Stimulated activated CD8-positive, alpha-beta memory T cell treated with anti-CD3 and anti-CD28 coated beads, Interleukin-4, amount 100 ng/mL, for 4 hours (primary cell): ENCODE data around the gene DNAJA3.
A peak's percentile ranks its signal among the peaks of the same experiment; 100 is the strongest.

Experiments used
- DNase-seq, 2 donors: peaks; one replicate each; pipeline ENCODE4 v3.0.0-alpha.2; 2020; ENCODE audit warnings: low read depth in 2 of 2, low spot score in 1 of 2

The DNAJA3 gene

DNA sequence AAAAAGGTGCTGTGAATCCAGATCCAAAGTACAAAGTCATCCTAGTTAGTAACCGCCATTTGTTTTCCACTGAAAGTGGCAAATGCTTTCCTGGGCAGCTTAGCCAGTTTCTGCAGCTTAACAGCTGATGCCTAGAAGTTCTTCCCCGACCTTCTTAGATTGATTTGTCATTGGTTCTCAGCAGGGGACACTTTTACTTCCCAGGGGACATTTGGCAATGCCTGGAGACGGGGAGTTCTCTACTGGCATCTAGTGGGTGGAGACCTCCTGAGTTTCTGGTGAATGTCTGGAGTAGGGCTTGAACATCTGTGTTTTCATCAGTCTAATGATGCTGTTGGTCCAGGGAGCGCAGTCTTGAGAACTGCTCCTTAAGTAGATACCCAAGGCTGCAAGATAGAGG, 7.6 kb downstream of the DNAJA3 start:
- no peak for DNase-seq

DNA sequence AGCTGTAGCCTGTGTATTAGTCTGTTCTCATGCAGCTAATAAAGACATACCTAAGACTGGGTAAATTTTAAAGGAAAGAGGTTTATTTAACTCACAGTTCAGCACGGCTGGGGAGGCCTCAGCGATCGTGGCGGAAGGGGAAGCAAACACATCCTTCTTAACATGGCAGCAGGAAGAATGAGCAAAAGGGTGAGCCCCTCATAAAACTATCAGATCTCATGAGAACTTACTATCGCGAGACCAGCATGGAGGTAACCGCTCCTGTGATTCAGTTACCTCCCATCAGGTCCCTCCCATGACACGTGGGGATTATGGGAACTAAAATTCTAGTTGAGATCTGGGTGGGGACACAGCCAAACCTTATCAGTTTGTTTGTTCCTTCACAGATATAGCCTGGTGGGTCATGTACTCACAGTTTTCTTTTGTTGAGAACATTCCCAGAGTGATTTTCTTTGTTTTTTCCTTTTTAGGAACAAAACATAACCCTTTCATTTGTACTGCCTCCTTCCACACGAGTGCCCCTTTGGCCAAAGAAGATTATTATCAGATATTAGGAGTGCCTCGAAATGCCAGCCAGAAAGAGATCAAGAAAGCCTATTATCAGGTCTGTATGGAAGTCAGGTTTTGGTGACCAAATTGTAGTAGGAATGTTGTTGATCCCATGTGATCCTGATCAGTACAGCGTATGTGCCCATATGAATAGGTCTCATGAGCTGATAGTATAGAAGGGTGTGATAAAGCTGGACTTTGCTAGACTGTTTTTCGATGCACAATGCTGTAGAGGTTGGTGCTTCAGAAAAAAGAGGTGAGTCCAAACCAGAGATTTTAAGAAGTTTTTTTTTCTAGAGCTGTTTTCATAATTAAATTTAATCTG, 8.5 kb downstream of the DNAJA3 start:
- no peak for DNase-seq

DNA sequence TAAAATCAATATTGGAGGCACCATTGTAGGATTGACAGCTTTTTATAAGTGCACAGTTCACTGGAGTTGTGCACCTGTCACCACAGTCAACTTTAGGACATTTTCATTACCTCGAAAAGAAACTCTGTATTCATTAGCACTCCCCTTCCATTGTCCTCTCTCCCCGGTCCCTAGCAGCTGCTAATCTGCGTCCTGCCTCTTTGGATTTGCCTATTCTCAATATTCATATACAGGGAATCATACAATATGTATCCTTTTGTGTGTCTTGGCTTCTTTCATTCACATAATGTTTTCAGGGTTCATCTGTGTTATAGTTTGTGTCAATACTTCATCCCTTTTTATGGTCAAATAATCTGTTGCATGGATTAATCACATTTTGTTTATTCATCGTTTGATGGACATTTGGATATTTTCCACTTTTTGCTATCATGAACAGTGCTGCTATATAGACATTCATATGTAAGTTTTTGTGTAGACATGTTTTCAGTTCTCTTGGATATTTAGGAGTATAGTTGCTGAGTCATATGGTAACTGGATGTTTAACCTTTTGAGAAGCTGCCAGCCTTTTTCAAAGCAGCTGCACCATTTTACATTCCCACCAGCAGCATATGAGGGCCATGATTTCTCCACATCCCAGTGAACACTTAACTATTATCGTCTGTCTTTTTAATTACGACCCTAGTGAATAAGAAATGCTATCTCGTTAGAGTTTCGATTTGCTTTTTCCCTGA, 9.8 kb downstream of the DNAJA3 start:
- DNase-seq, result no peak

DNA sequence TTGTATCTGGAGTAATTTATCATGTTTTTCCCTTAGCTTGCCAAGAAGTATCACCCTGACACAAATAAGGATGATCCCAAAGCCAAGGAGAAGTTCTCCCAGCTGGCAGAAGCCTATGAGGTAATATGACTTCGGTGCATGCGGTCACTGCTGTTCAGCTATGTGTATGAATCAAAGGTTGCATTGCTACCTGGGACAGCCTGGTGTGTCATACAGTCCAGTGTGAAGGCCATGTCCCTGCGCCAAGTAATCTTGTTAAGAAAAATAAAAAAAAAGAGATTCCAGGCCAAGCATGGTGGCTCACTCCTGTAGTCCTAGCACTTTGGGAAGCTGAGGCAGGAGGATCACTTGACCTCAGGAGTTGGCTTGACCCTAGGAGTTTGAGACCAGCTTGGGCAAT, 11.7 kb downstream of the DNAJA3 start:
- no peak for DNase-seq

DNA sequence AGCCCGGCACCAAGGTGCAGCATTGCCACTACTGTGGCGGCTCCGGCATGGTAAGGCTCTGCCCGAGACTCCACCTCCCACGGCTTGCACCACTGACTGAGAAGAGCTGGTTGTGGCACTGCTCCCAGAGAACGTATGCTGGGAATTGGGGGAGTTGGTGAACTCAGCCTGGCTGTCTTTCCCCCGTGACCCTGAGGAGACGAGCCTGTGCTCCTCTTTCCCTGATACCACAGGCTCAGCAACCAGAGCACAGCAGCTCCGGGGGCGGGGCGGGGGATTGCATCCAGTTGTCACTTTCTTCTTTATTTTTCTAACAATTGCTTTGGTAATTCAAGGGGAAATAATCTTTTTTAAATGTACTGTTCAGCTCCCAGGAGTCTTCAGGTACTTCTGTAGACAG, 16.7 kb downstream of the DNAJA3 start:
- DNase-seq, result no peak

DNA sequence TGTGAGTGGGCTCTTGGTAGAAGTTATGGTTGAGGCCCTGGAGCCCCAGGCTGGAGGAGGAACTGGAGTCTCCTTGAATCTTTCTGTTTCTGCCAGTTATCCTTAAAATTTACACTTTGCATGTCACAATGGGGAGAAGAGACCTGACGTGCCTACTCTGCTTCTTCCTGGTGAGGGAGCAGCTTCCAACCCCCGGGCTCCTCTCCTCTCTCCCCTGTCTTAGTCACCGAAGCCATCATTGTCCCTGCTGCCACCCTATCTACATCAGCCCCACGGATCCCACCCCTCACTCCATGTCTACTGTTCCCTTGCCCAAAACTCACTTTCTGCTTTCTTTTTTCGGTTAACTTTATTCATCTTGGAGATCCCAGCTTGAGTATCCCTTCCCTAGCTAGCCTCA, 17.6 kb downstream of the DNAJA3 start:
- no peak for DNase-seq

DNA sequence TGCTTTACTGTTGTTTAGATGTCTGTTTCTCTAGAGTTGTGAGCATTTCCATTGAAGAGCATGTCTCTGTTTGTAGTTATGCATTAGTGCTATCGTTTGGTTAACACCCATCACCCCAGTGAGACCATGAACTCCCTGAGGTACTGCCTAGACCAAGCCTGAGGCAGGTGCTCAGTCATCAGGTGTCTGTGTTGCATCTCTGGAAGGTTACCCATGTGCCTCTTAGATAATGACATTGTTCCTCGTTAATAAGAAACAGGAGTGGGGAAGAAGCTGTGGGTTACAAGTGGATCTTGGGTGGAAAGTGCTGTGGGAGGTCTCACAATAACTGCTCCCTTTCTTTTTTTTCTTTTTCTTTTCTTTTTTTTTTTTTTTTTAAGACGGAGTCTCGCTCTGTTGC, 18.3 kb downstream of the DNAJA3 start:
- DNase-seq, result no peak

DNA sequence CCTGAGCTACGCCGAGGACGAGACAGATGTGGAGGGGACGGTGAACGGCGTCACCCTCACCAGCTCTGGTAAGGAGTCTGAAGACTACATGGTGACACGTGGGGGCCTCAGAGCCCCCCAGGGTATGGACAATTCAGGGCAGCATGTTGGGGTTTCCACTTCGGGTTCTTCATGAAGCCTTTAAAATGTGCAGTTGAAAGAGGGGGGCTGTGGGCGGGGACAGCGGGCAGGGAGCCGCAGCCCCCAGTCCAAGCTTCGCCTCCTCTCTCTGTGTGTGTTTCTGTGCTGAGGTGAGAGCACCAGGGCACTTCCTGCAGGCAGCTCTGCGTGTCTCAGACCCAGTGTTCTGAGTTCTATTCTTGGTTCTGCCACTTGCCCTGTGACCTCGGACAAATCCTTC, 24.8 kb downstream of the DNAJA3 start:
- no peak for DNase-seq

DNA sequence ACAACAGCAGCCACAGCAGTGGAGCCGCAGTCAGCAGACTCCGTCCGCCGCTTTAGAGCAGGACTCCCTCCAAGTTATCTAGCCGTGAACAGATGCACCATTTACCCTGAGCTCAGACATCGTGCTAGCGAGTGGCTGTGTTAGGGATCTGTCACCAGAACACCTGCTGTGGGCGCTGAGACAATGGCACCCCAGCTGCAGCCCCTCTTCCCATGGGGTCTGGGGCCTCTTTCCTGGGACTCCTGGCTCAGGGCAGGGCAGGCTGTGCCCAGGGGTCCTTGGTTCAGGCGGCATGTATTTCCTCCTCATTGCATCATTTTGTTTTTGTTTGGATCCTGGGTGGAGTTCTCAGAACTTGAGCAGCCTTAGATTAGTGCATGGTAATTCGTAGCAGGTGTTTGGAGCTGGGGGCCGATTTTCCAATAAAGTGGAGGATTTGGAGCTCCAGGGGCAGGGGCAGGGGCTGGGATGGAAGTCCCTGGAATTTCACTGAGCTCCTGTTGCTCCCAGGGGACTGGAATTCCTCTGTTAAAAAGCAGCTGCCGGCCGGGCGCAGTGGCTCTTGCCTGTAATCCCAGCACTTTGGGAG, 25.4 kb downstream of the DNAJA3 start:
- no peak for DNase-seq

DNA sequence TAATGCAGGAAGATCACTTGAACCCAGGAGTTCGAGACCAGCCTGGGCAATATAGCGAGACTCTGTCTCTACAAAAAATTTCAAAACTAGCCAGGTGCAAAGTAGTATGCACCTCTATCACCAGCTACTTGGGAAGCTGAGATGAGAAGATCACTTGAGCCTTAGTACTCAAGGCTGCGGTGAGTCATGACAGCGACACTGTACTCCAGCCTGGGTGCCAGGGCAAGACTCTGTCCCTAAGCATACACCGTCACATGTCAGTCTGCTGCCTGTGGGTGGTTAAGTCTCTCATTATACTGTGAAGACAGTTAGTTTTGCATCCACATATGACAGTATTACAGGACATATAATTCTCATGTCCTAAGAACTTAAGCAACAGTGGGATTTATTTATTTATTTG, 27.0 kb downstream of the DNAJA3 start:
- no peak for DNase-seq

DNA sequence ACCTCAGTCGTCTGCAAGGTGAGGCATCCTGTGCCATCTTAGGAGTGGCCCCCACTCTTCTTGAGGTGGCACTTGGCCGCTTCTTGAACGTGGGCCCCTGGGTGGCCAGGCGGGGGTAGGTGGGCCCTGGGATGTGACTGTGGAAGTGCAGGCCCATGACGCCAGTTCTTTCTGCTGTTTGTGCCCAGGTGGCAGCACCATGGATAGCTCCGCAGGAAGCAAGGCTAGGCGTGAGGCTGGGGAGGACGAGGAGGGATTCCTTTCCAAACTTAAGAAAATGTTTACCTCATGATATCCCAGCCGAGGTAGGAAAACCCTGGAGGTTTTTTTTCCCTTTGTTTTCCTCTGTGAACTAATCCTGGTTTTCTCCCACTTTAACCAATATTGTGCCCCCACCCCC, 29.0 kb downstream of the DNAJA3 start:
- no peak for DNase-seq

DNA sequence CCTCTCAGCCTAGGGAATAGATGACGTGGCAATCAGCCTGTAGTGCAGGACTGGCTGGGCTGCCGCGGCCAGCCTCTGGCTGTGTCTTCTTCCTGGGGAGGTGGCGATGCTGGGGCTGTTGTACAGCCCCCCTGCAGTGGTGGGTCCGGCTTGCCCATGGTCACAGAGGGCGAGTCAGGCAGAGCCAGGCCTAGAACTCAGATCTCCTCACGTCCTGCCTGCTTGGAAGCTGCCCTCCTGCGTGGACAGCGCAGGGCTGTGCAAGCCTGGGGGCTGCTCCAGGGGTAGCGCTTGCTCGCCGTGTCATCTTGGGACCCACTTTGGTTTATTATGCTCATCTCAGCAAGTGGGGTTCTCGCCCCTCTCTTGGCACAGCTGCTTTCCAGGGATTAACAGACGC, 29.4 kb downstream of the DNAJA3 start:
- no peak for DNase-seq

DNA sequence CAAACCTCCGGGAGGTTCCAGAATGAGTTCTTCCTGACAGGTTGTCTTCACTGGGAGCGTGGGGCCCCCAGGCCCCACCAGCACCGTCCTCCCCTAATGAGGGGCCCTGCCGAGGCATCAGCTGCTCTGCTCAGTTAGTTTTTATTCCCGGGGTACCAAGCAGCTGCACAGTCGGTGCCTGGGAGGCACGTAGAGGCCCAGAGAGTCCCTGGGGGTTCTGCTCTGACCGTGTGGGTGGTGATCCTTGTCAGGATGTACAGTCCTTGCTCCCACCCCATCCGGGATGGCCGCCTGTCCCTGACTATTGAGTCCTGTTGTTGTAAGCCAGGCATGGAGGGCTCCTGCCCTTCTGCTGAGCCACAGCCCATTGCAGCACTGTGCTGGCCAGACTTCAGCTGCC, 30.3 kb downstream of the DNAJA3 start:
- DNase-seq, result no peak

DNA sequence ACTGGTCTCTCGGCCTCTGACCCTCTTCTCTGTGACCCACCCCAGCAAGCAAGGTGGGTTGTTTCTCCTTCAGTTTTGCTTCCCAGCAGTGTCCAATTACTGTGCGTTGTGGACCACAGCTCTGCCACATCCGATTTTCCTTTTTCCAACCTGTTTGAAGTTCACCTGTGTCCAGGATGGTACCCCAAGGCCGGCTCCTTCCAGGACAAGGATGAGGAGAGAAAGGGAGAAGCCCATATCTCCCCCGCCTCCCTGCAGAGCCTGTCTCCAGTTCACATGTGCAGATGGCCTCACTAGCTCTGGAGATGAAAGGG, 35.2 kb downstream of the DNAJA3 start:
- DNase-seq, result no peak

DNA sequence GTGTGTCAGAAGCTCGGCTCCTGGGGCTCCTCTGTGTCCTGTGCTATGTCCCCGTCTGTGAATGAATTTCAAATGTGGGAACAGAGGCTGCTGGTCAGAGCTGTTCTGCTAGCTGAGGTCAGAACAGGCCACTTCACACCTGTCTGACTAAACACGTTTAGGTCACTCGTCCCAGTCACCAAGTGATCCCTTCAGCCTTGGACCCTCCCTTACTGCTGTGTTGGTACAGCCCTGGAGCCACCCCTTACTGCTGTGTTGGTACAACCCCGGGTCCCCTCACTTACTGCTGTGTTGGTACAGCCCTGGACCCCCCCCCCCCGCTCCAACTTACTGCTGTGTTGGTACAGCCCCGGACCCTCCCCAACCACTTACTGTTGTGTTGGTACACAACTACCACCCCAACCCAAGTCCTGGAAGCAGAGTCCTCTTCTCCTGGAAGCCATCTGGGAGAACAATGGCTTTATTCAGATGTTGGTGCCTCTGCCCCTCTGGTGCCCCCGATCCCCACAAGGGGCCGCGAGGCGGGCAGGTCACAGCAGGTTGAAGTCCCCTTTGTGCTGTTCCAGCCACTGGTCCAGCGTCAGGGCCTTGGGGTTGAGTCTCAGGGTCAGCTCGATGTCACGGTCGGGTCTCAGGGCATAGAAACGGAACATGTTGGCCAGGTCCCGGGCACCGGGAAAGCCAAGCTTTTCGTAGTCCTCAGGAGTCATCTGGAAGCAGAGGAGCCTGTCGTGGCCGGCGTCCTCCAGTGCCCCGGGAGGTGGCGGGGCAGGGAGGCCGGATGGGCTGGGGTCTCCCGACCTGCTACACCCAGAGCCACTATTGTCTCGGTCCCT, 35.8 kb downstream of the DNAJA3 start:
- no peak for DNase-seq

DNA sequence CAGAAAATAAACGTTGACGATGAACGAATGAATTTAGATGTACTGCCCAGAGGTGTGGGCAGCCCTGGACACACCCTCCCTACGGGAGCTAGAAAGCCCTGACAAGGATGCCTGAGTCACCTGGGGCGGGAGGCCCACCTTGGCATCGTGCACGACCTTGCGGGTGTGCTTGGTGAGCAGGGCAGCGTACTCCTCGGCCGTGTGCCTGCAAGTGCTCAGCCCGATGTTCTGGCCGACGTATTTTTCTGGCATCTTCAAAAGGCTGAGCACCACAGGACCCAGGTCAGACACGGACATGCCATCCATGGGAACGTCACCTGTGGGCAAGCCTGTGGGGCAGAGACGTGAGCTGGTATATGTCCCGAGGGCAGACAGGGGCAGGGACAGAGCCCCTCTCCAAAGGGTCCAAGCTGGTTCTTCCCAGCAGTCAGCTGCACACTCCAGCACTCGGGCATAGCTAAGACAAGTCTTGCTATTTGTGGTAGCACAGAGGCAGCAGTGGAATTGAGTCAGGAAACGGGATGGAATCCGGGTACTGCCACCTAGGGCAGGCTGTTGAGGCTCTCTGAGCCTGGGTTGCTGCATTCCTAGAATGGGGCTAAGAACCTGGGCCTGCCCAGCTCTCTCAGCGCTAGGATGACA, 38.0 kb downstream of the DNAJA3 start:
- DNase-seq, result no peak

DNA sequence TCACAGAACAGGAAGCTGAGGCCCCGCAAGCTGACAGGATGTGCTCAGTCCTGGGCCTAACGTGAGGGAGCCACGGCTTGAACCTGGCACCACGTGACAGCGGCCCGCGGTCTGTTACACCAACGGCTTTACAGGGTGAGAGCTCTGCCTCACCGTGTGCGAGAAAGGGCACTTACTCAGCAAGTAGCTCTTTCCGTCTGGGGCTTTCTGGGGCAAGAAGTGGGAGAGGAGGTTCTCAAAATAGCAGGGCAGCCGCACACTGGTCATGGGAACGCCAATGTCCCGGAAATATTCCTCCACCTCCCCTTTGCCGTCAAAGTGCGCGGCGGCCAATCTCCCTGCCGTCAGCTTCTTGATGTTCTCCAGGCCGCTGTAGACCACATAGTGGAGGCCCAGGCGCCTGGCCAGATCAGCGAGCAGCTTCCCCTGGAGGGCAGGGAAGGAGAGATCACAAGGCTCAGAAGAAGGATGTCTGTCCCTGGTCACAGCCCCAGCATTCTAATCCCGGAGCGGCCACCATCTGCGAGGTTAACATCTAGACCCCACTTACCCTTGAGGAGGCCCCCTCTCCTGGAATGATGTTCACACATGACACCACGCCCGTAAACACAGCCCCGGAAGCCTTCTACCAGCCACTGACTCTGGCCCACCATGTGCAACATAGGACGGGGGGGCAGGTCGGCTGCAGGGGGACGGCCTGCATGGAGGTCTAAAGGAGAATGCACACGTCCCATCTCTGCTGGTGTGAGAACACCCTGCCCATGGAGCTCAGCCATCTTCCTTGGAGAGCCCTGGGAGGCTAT, 40.5 kb downstream of the DNAJA3 start:
- DNase-seq, result peak; percentile 24 to 65

DNA sequence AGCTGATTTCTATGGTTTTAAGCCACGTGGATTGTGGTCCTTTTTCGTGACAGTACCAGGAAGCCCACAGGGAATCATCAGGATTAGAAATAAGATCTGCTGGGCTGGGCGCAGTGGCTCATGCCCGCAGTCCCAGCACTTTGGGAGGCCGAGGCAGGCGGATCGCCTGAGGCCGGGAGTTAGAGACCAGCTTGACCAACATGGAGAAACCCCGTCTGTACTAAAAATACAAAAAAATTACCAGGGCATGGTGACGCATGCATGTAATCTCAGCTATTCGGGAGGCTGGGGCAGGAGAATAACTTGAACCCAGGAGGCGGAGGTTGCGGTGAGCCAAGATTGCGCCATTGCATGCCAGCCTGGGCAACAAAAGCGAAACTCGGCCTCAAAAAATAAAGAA, 42.2 kb downstream of the DNAJA3 start:
- DNase-seq, result no peak

DNA sequence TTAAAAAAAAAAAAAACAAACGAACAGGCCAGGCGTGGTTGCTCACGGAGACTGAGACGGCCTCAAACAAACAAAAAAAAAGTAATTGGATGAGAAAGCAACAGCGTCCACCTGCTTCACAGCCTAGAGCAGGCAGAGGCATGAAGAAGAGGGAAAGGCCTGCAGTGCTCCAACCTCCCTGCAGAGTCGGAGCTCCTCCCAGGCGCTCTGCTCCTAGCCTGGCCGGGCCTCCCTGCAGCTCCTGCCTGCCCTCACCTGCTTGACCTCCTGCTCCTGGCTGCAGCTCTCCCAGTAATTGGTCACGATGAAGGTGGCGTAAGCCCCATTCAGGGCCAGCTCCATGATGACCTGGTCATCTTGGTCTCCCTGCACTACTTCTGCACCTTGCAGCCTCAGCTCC, 43.3 kb downstream of the DNAJA3 start:
- no peak for DNase-seq

DNA sequence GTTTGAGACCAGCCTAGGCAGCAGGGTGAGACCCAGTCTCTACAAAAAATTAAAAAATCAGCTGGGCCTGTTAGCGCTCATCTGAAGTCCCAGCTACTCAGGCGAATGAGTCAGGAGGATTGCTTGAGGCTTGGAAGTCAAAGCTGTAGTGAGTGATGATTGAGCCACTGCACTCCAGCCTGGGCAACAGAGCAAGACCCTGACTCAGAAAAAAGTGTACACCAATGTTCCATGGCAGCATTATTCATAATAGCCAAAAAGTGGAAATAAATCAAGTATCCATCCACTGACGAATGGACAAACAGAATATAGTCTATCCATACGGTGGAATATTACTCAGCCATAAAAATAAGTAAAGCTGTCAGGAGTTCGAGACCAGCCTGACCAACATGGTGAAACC, 46.2 kb downstream of the DNAJA3 start:
- DNase-seq, result no peak
